Amygdala (tissue), 56 donors: Measurements from ENCODE around the gene KIAA0232.
"Not testable (repeated sequence)": the region's sequence is repeated elsewhere in the genome, so short reads cannot be mapped to it uniquely, and the experiment has no call there.

Experiments
- DNase-seq, 56 donors: peaks; one replicate each; lab custom pipeline; 2025; lab: John Stamatoyannopoulos, UW

The KIAA0232 gene

GRCh38 chr4:6875431-6875831, 92.9 kb downstream of the KIAA0232 start:
- peak in 19 of 56 donors; percentile 11 to 63 (median 36) for DNase-seq

- no peak for DNase-seq
Measured at GRCh38 chr4:6876440-6876839, 93.9 kb downstream of the KIAA0232 start.

- no peak for DNase-seq
Measured at GRCh38 chr4:6877067-6877466, 94.5 kb downstream of the KIAA0232 start.

- no peak for DNase-seq
Measured at GRCh38 chr4:6878451-6879059, 96.0 kb downstream of the KIAA0232 start.

- peak in 2 of 56 donors; percentile 7 to 30 for DNase-seq
Measured at GRCh38 chr4:6880691-6881090, 98.2 kb downstream of the KIAA0232 start.

GRCh38 chr4:6881908-6882307, 99.4 kb downstream of the KIAA0232 start:
- no peak for DNase-seq

- no peak for DNase-seq
Measured at GRCh38 chr4:6884341-6884870, 101.9 kb downstream of the KIAA0232 start.

- peak in 41 of 56 donors; percentile 28 to 86 (median 58) for DNase-seq
Measured at GRCh38 chr4:6885953-6886557, 103.5 kb downstream of the KIAA0232 start.

- no peak for DNase-seq
Measured at GRCh38 chr4:6886886-6887285, 104.4 kb downstream of the KIAA0232 start.

GRCh38 chr4:6887591-6888371, 105.3 kb downstream of the KIAA0232 start:
- peak in 1 of 56 donors; percentile 13 for DNase-seq

- no peak for DNase-seq
Measured at GRCh38 chr4:6888506-6889071, 106.1 kb downstream of the KIAA0232 start.

GRCh38 chr4:6889101-6889735, 106.7 kb downstream of the KIAA0232 start:
- no peak for DNase-seq

- no peak for DNase-seq
Measured at GRCh38 chr4:6889736-6890324, 107.3 kb downstream of the KIAA0232 start.

- DNase-seq, result no peak
Measured at GRCh38 chr4:6890358-6890757, 107.8 kb downstream of the KIAA0232 start.

GRCh38 chr4:6890971-6891370, 108.4 kb downstream of the KIAA0232 start:
- DNase-seq, result not testable (repeated sequence)

GRCh38 chr4:6891436-6892170, 109.1 kb downstream of the KIAA0232 start:
- DNase-seq, result no peak

GRCh38 chr4:6892190-6892908, 109.8 kb downstream of the KIAA0232 start:
- DNase-seq, result peak in 3 of 56 donors; percentile 29 to 42 (median 32)

- no peak for DNase-seq
Measured at GRCh38 chr4:6892909-6893202, 110.3 kb downstream of the KIAA0232 start.
